Measurements from ENCODE around the gene ACO1.

GRCh38 chr9:32404856-32405255 is 20.4 kb downstream of the ACO1 start:
- TF ChIP-seq, protein P1, sequence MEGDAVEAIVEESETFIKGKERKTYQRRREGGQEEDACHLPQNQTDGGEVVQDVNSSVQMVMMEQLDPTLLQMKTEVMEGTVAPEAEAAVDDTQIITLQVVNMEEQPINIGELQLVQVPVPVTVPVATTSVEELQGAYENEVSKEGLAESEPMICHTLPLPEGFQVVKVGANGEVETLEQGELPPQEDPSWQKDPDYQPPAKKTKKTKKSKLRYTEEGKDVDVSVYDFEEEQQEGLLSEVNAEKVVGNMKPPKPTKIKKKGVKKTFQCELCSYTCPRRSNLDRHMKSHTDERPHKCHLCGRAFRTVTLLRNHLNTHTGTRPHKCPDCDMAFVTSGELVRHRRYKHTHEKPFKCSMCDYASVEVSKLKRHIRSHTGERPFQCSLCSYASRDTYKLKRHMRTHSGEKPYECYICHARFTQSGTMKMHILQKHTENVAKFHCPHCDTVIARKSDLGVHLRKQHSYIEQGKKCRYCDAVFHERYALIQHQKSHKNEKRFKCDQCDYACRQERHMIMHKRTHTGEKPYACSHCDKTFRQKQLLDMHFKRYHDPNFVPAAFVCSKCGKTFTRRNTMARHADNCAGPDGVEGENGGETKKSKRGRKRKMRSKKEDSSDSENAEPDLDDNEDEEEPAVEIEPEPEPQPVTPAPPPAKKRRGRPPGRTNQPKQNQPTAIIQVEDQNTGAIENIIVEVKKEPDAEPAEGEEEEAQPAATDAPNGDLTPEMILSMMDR (IDR thresholded peaks at IDR 0.05; ENCODE audit: insufficient read depth, low read depth, low read length): no peak
- no peak for TF ChIP-seq EZH2 (IDR thresholded peaks at IDR 0.05; ENCODE audit: insufficient read depth, low read length)

Measured in astrocyte (in vitro differentiated cells and primary cell).